Tibial nerve (tissue), 4 donors: ENCODE results near the gene MAP3K20.

Experiments
- CTCF ChIP-seq, 5 experiments: fragments of 200-600 bp in 3 of 5; fragments of 450-650 bp in 2 of 5; sonication (generic) in 3 of 5; IDR thresholded peaks; one replicate each; pipeline ENCODE4 v1.5.1; 2016 to 2019; ENCODE audit warnings: antibody characterized with exemption in 5 of 5, mild to moderate bottlenecking in 3 of 5, moderate library complexity in 2 of 5
- EP300 ChIP-seq, 2 donors: sonication (generic); formaldehyde crosslinking; IDR thresholded peaks; one replicate each; pipeline ENCODE4 v1.6.1; 2017; ENCODE audit warnings: antibody characterized with exemption in 2 of 2, mild to moderate bottlenecking in 1 of 2
- POLR2A ChIP-seq, 2 donors: fragments of 450-650 bp; IDR thresholded peaks; one replicate each; pipeline ENCODE4 v1.6.1; 2017; ENCODE audit warnings: antibody characterized with exemption in 2 of 2, mild to moderate bottlenecking in 2 of 2, moderate library complexity in 2 of 2

GRCh38 chr2:173175222-173175621 is 99.6 kb downstream of the MAP3K20 start:
- TF ChIP-seq EP300 (IDR thresholded peaks at IDR 0.05) (no peak), CTCF (IDR thresholded peaks at IDR 0.05) (no peak), POLR2A (IDR thresholded peaks at IDR 0.05) (no peak)
